ENCODE data around the gene OAS2.

Gene OAS2

GRCh38 chr12:113039911-113040445, 61.7 kb downstream of the OAS2 start:
- Histone ChIP-seq H3K27ac (ENCODE audit: low read depth, low read length) (no peak overlapping the region), H3K9ac (ENCODE audit: low read depth in 1 of 2, low read length in 2 of 2) (no peak overlapping the region), H3K36me3 (ENCODE audit: control insufficient read depth in 1 of 2, insufficient read depth in 2 of 2, low read length in 2 of 2) (no peaks in the 10 kb centered on the region), H3K27me3 (ENCODE audit: control insufficient read depth in 1 of 2, insufficient read depth in 2 of 2, low read length in 2 of 2) (no peaks in the 10 kb centered on the region), H3K9me3 (ENCODE audit: control insufficient read depth in 1 of 2, low read length in 2 of 2) (no peaks in the 10 kb centered on the region), H3K4me3 (ENCODE audit: low read depth in 1 of 2, low read length in 2 of 2) (no peak overlapping the region), H3K4me1 (ENCODE audit: control insufficient read depth in 1 of 2, insufficient read depth in 2 of 2, low read length in 2 of 2) (no peaks in the 10 kb centered on the region)

- H3K9me3 ChIP-seq (ENCODE audit: control insufficient read depth in 1 of 2, low read length in 2 of 2), result no peaks in the 10 kb centered on the region
- no peak overlapping the region for H3K9ac ChIP-seq (ENCODE audit: low read depth in 1 of 2, low read length in 2 of 2)
- H3K36me3 ChIP-seq (ENCODE audit: control insufficient read depth in 1 of 2, insufficient read depth in 2 of 2, low read length in 2 of 2), result no peaks in the 10 kb centered on the region
- no peak overlapping the region for H3K4me3 ChIP-seq (ENCODE audit: low read depth in 1 of 2, low read length in 2 of 2)
- H3K4me1 ChIP-seq (ENCODE audit: control insufficient read depth in 1 of 2, insufficient read depth in 2 of 2, low read length in 2 of 2), result no peaks in the 10 kb centered on the region
- H3K27ac ChIP-seq (ENCODE audit: low read depth, low read length), result no peak overlapping the region
- H3K27me3 ChIP-seq (ENCODE audit: control insufficient read depth in 1 of 2, insufficient read depth in 2 of 2, low read length in 2 of 2), result no peaks in the 10 kb centered on the region
These were observed 62.4 kb downstream of the OAS2 start for GRCh38 chr12:113040722-113041171.

GRCh38 chr12:113041560-113041959, 63.2 kb downstream of the OAS2 start:
- Histone ChIP-seq H3K36me3 (ENCODE audit: control insufficient read depth in 1 of 2, insufficient read depth in 2 of 2, low read length in 2 of 2) (no peaks in the 10 kb centered on the region), H3K4me1 (ENCODE audit: control insufficient read depth in 1 of 2, insufficient read depth in 2 of 2, low read length in 2 of 2) (no peaks in the 10 kb centered on the region), H3K4me3 (ENCODE audit: low read depth in 1 of 2, low read length in 2 of 2) (no peak overlapping the region), H3K27me3 (ENCODE audit: control insufficient read depth in 1 of 2, insufficient read depth in 2 of 2, low read length in 2 of 2) (no peaks in the 10 kb centered on the region), H3K9ac (ENCODE audit: low read depth in 1 of 2, low read length in 2 of 2) (no peak overlapping the region), H3K9me3 (ENCODE audit: control insufficient read depth in 1 of 2, low read length in 2 of 2) (no peaks in the 10 kb centered on the region), H3K27ac (ENCODE audit: low read depth, low read length) (no peak overlapping the region)

GRCh38 chr12:113043240-113043639, 64.9 kb downstream of the OAS2 start:
- Histone ChIP-seq H3K4me1 (ENCODE audit: control insufficient read depth in 1 of 2, insufficient read depth in 2 of 2, low read length in 2 of 2) (no peaks in the 10 kb centered on the region), H3K9ac (ENCODE audit: low read depth in 1 of 2, low read length in 2 of 2) (no peak overlapping the region), H3K4me3 (ENCODE audit: low read depth in 1 of 2, low read length in 2 of 2) (no peak overlapping the region), H3K36me3 (ENCODE audit: control insufficient read depth in 1 of 2, insufficient read depth in 2 of 2, low read length in 2 of 2) (no peaks in the 10 kb centered on the region), H3K9me3 (ENCODE audit: control insufficient read depth in 1 of 2, low read length in 2 of 2) (no peaks in the 10 kb centered on the region), H3K27ac (ENCODE audit: low read depth, low read length) (no peak overlapping the region), H3K27me3 (ENCODE audit: control insufficient read depth in 1 of 2, insufficient read depth in 2 of 2, low read length in 2 of 2) (no peaks in the 10 kb centered on the region)

- Histone ChIP-seq H3K9me3 (ENCODE audit: control insufficient read depth in 1 of 2, low read length in 2 of 2) (no peaks in the 10 kb centered on the region), H3K4me1 (ENCODE audit: control insufficient read depth in 1 of 2, insufficient read depth in 2 of 2, low read length in 2 of 2) (no peaks in the 10 kb centered on the region), H3K9ac (ENCODE audit: low read depth in 1 of 2, low read length in 2 of 2) (no peak overlapping the region), H3K27me3 (ENCODE audit: control insufficient read depth in 1 of 2, insufficient read depth in 2 of 2, low read length in 2 of 2) (no peaks in the 10 kb centered on the region), H3K27ac (ENCODE audit: low read depth, low read length) (no peak overlapping the region), H3K4me3 (ENCODE audit: low read depth in 1 of 2, low read length in 2 of 2) (no peak overlapping the region), H3K36me3 (ENCODE audit: control insufficient read depth in 1 of 2, insufficient read depth in 2 of 2, low read length in 2 of 2) (no peaks in the 10 kb centered on the region)
These were observed 66.2 kb downstream of the OAS2 start for GRCh38 chr12:113044516-113044915.

GRCh38 chr12:113048716-113049127, 70.4 kb downstream of the OAS2 start:
- Histone ChIP-seq H3K36me3 (ENCODE audit: control insufficient read depth in 1 of 2, insufficient read depth in 2 of 2, low read length in 2 of 2) (no peaks in the 10 kb centered on the region), H3K4me1 (ENCODE audit: control insufficient read depth in 1 of 2, insufficient read depth in 2 of 2, low read length in 2 of 2) (no peaks in the 10 kb centered on the region), H3K9ac (ENCODE audit: low read depth in 1 of 2, low read length in 2 of 2) (no peak overlapping the region), H3K4me3 (ENCODE audit: low read depth in 1 of 2, low read length in 2 of 2) (no peak overlapping the region), H3K27ac (ENCODE audit: low read depth, low read length) (no peak overlapping the region), H3K9me3 (ENCODE audit: control insufficient read depth in 1 of 2, low read length in 2 of 2) (no peaks in the 10 kb centered on the region), H3K27me3 (ENCODE audit: control insufficient read depth in 1 of 2, insufficient read depth in 2 of 2, low read length in 2 of 2) (peaks cover 0 to 2% of the 10 kb centered on the region in 2 donors)

- no peak overlapping the region for H3K27ac ChIP-seq (ENCODE audit: low read depth, low read length)
- H3K9me3 ChIP-seq (ENCODE audit: control insufficient read depth in 1 of 2, low read length in 2 of 2), result no peaks in the 10 kb centered on the region
- H3K4me1 ChIP-seq (ENCODE audit: control insufficient read depth in 1 of 2, insufficient read depth in 2 of 2, low read length in 2 of 2), result no peaks in the 10 kb centered on the region
- no peak overlapping the region for H3K4me3 ChIP-seq (ENCODE audit: low read depth in 1 of 2, low read length in 2 of 2)
- peaks cover 1 to 4% of the 10 kb centered on the region in 2 donors for H3K27me3 ChIP-seq (ENCODE audit: control insufficient read depth in 1 of 2, insufficient read depth in 2 of 2, low read length in 2 of 2)
- H3K36me3 ChIP-seq (ENCODE audit: control insufficient read depth in 1 of 2, insufficient read depth in 2 of 2, low read length in 2 of 2), result no peaks in the 10 kb centered on the region
- no peak overlapping the region for H3K9ac ChIP-seq (ENCODE audit: low read depth in 1 of 2, low read length in 2 of 2)
These were observed 71.8 kb downstream of the OAS2 start for GRCh38 chr12:113049976-113050742.

- Histone ChIP-seq H3K9me3 (ENCODE audit: control insufficient read depth in 1 of 2, low read length in 2 of 2) (no peaks in the 10 kb centered on the region), H3K36me3 (ENCODE audit: control insufficient read depth in 1 of 2, insufficient read depth in 2 of 2, low read length in 2 of 2) (no peaks in the 10 kb centered on the region), H3K27ac (ENCODE audit: low read depth, low read length) (no peak overlapping the region), H3K9ac (ENCODE audit: low read depth in 1 of 2, low read length in 2 of 2) (no peak overlapping the region), H3K27me3 (ENCODE audit: control insufficient read depth in 1 of 2, insufficient read depth in 2 of 2, low read length in 2 of 2) (peaks cover 7 to 9% of the 10 kb centered on the region in 2 donors), H3K4me3 (ENCODE audit: low read depth in 1 of 2, low read length in 2 of 2) (no peak overlapping the region), H3K4me1 (ENCODE audit: control insufficient read depth in 1 of 2, insufficient read depth in 2 of 2, low read length in 2 of 2) (no peaks in the 10 kb centered on the region)
These were observed 72.5 kb downstream of the OAS2 start for GRCh38 chr12:113050795-113051194.

GRCh38 chr12:113051759-113052158, 73.4 kb downstream of the OAS2 start:
- Histone ChIP-seq H3K4me3 (ENCODE audit: low read depth in 1 of 2, low read length in 2 of 2) (no peak overlapping the region), H3K36me3 (ENCODE audit: control insufficient read depth in 1 of 2, insufficient read depth in 2 of 2, low read length in 2 of 2) (no peaks in the 10 kb centered on the region), H3K9me3 (ENCODE audit: control insufficient read depth in 1 of 2, low read length in 2 of 2) (no peaks in the 10 kb centered on the region), H3K27me3 (ENCODE audit: control insufficient read depth in 1 of 2, insufficient read depth in 2 of 2, low read length in 2 of 2) (peaks cover 7 to 16% of the 10 kb centered on the region in 2 donors), H3K27ac (ENCODE audit: low read depth, low read length) (no peak overlapping the region), H3K4me1 (ENCODE audit: control insufficient read depth in 1 of 2, insufficient read depth in 2 of 2, low read length in 2 of 2) (no peaks in the 10 kb centered on the region), H3K9ac (ENCODE audit: low read depth in 1 of 2, low read length in 2 of 2) (no peak overlapping the region)

- Histone ChIP-seq H3K9me3 (ENCODE audit: control insufficient read depth in 1 of 2, low read length in 2 of 2) (no peaks in the 10 kb centered on the region), H3K36me3 (ENCODE audit: control insufficient read depth in 1 of 2, insufficient read depth in 2 of 2, low read length in 2 of 2) (no peaks in the 10 kb centered on the region), H3K9ac (ENCODE audit: low read depth in 1 of 2, low read length in 2 of 2) (no peak overlapping the region), H3K27me3 (ENCODE audit: control insufficient read depth in 1 of 2, insufficient read depth in 2 of 2, low read length in 2 of 2) (peaks cover 7 to 16% of the 10 kb centered on the region in 2 donors), H3K27ac (ENCODE audit: low read depth, low read length) (no peak overlapping the region), H3K4me1 (ENCODE audit: control insufficient read depth in 1 of 2, insufficient read depth in 2 of 2, low read length in 2 of 2) (no peaks in the 10 kb centered on the region), H3K4me3 (ENCODE audit: low read depth in 1 of 2, low read length in 2 of 2) (no peak overlapping the region)
These were observed 74.0 kb downstream of the OAS2 start for GRCh38 chr12:113052326-113052725.

Measured in duodenal mucosa (tissue), 2 donors.